HG02588 (cell line): ENCODE results near the gene MCFD2.

Experiments
- ATAC-seq: cut with Tn5 transposase; IDR thresholded peaks from one replicate; pipeline ENCODE4 v1.9.1; 2021; ENCODE audit warnings: mild to moderate bottlenecking, moderate library complexity; ENCODE audit not compliant: unreplicated experiment

Gene MCFD2

GRCh38 chr2:46852598-46852997 lies 63.0 kb downstream of the MCFD2 start:
- ATAC-seq, result no peak

- ATAC-seq, result no peak
Measured at GRCh38 chr2:46852124-46852523, 63.5 kb downstream of the MCFD2 start.
